ENCODE measurements around the gene LHCGR.

GRCh38 chr2:48668992-48669391 lies 86.5 kb downstream of the LHCGR start:
- no peak for TF ChIP-seq MAX (IDR thresholded peaks at IDR 0.05; ENCODE audit: low read depth)
- no peak for TF ChIP-seq CTCF (IDR thresholded peaks at IDR 0.05)
